Measurements from ENCODE around the gene PRICKLE3. TPM values are rescaled to one million over a fixed set of nuclear protein-coding genes. Genes with fewer than 3 reads are reported as not detected.

Gene PRICKLE3
- total RNA-seq, 2 experiments from 2014 or later = 1.8 to 2.3 TPM

DNA sequence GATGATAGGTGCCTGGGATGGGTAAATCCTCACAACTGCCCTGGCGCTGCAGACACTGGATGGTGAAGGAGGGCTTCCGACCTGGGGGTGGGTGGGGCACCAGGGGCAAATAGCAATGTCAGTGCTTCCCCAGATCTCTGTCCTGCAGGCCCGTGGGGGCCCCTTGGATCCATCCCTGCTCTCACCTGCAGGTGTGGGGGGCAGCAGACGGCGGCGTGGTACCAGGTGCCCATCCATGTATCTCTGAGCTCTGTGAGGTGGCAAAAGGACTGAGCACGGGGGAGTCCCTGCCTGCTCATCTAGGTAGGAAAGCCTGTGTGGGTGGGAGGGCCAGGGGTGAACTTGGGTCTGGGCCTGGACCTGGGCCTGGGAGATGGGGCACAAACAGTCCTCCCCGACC, 20.4 kb upstream of the PRICKLE3 start:
- CTCF ChIA-PET = interaction anchor here (1.2 kb wide), 1 partner anchor 14 kb away, joined by 3 read pairs; no protein-coding TSS in a partner anchor
- Mint-ChIP-seq H3K4me1 (ENCODE audit: low read depth) (no peaks in the 10 kb centered on the region), H3K27ac (no peak overlapping the region), H3K4me3 (no peak overlapping the region), H3K27me3 (no peaks in the 10 kb centered on the region), H3K9me3 (no peaks in the 10 kb centered on the region), H3K36me3 (ENCODE audit: low read depth) (no peaks in the 10 kb centered on the region)
- Histone ChIP-seq H3K4me3 (ENCODE audit: low read length) (no peak overlapping the region), H3K27ac (ENCODE audit: low read depth in 1 of 2, low read length in 2 of 2) (no peak overlapping the region), H3K4me1 (ENCODE audit: insufficient read depth, low read length) (no peaks in the 10 kb centered on the region), H3K36me3 (ENCODE audit: insufficient read depth, low read length) (no peaks in the 10 kb centered on the region), H3K27me3 (ENCODE audit: control insufficient read depth in 1 of 2, insufficient read depth in 2 of 2, low read length in 2 of 2) (no peaks in the 10 kb centered on the region), H3K9me3 (ENCODE audit: control insufficient read depth in 1 of 2, insufficient read depth in 1 of 2, low read length in 2 of 2) (no peaks in the 10 kb centered on the region)
- POLR2A ChIA-PET = no interaction called here
- DNase-seq (no peak), ATAC-seq (ENCODE audit: poor library complexity) (no peak)
- TF ChIP-seq, protein P1, sequence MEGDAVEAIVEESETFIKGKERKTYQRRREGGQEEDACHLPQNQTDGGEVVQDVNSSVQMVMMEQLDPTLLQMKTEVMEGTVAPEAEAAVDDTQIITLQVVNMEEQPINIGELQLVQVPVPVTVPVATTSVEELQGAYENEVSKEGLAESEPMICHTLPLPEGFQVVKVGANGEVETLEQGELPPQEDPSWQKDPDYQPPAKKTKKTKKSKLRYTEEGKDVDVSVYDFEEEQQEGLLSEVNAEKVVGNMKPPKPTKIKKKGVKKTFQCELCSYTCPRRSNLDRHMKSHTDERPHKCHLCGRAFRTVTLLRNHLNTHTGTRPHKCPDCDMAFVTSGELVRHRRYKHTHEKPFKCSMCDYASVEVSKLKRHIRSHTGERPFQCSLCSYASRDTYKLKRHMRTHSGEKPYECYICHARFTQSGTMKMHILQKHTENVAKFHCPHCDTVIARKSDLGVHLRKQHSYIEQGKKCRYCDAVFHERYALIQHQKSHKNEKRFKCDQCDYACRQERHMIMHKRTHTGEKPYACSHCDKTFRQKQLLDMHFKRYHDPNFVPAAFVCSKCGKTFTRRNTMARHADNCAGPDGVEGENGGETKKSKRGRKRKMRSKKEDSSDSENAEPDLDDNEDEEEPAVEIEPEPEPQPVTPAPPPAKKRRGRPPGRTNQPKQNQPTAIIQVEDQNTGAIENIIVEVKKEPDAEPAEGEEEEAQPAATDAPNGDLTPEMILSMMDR (IDR thresholded peaks at IDR 0.05) = no peak
- intact Hi-C loops (cut with DNase I, micrococcal nuclease) = no loop called here

DNA sequence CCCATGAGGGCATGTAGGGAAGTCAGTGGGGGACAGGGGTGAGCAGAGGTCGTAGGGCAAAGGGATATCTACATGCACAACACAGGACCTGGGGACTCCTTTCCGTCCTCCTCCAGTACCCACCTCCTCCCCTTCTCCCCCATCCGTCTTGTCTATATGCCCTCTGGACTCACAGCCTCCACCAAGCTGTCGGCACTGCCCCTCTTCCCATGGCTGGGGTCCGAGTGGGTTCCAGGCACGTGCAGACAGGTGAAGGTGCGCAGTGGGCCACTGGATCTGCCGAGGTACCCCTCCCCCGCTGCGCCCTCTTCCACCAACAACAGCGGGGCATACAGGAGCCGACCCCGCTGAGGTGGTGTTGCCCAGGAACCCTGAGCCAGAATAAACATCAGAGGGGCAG, 19.3 kb upstream of the PRICKLE3 start:
- H3K27ac ChIP-seq (ENCODE audit: low read depth in 1 of 2, low read length in 2 of 2) = no peak overlapping the region
- H3K27me3 ChIP-seq (ENCODE audit: control insufficient read depth in 1 of 2, insufficient read depth in 2 of 2, low read length in 2 of 2) = no peaks in the 10 kb centered on the region
- Mint-ChIP-seq H3K4me1 (ENCODE audit: low read depth) (peaks cover 4% of the 10 kb centered on the region), H3K36me3 (ENCODE audit: low read depth) (no peaks in the 10 kb centered on the region), H3K4me3 (no peak overlapping the region), H3K27me3 (no peaks in the 10 kb centered on the region), H3K9me3 (no peaks in the 10 kb centered on the region), H3K27ac (no peak overlapping the region)
- TF ChIP-seq, protein P1 (IDR thresholded peaks at IDR 0.05) = no peak
- CTCF ChIA-PET = interaction anchor here (0.6 kb wide), 1 partner anchor 36 kb away, joined by 3 read pairs; no protein-coding TSS in a partner anchor
- intact Hi-C loops (cut with DNase I, micrococcal nuclease) = no loop called here
- POLR2A ChIA-PET = interaction anchor here (0.6 kb wide), 1 partner anchor 30 kb away, joined by 3 read pairs; the partner anchor contains the start of gene CCDC22
- ATAC-seq (ENCODE audit: poor library complexity) (no peak), DNase-seq (no peak)
- H3K9me3 ChIP-seq (ENCODE audit: control insufficient read depth in 1 of 2, insufficient read depth in 1 of 2, low read length in 2 of 2) = no peaks in the 10 kb centered on the region
- no peak overlapping the region for H3K4me3 ChIP-seq (ENCODE audit: low read length)
- peaks cover 6% of the 10 kb centered on the region for H3K4me1 ChIP-seq (ENCODE audit: insufficient read depth, low read length)
- no peaks in the 10 kb centered on the region for H3K36me3 ChIP-seq (ENCODE audit: insufficient read depth, low read length)

DNA sequence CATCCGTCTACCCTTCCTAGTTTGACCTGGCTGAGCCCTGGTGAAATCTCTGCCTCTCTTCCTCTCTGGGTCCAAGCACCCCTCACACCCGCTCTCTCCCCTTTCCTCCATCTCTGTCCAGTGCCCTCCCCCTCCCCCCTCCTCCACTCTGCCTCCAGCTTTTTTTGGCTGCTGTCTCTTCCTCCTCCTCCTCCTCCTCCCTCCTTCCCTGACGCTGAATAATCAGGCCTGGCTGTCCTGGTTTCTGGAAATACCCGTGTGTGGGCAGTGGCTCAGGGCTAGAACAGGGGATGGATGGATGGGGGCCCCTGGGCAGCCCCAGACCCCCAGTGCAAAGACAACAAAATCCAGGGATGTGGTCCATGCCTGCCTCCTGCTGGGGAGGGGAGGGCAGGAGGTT, 18.5 kb upstream of the PRICKLE3 start:
- no peaks in the 10 kb centered on the region for H3K9me3 Mint-ChIP-seq
- intact Hi-C loops (cut with DNase I, micrococcal nuclease) = loop anchor here in 1 of 2 experiments (5.0 kb wide), 1 partner anchor 63 kb away; the partner anchor contains the start of gene PPP1R3F
- Histone ChIP-seq H3K27ac (ENCODE audit: low read depth in 1 of 2, low read length in 2 of 2) (no peak overlapping the region), H3K36me3 (ENCODE audit: insufficient read depth, low read length) (no peaks in the 10 kb centered on the region), H3K4me1 (ENCODE audit: insufficient read depth, low read length) (peaks cover 10% of the 10 kb centered on the region), H3K9me3 (ENCODE audit: control insufficient read depth in 1 of 2, insufficient read depth in 1 of 2, low read length in 2 of 2) (no peaks in the 10 kb centered on the region), H3K27me3 (ENCODE audit: control insufficient read depth in 1 of 2, insufficient read depth in 2 of 2, low read length in 2 of 2) (no peaks in the 10 kb centered on the region), H3K4me3 (ENCODE audit: low read length) (no peak overlapping the region)
- TF ChIP-seq, protein P1 (IDR thresholded peaks at IDR 0.05) = no peak
- ChIA-PET CTCF (no interaction called here), POLR2A (no interaction called here)
- H3K4me3 Mint-ChIP-seq = no peak overlapping the region
- H3K4me1 Mint-ChIP-seq (ENCODE audit: low read depth) = peaks cover 7% of the 10 kb centered on the region
- H3K27me3 Mint-ChIP-seq = no peaks in the 10 kb centered on the region
- no peak overlapping the region for H3K27ac Mint-ChIP-seq
- no peaks in the 10 kb centered on the region for H3K36me3 Mint-ChIP-seq (ENCODE audit: low read depth)
- DNase-seq = no peak
- ATAC-seq (ENCODE audit: poor library complexity) = no peak
